Stimulated activated CD4-positive, alpha-beta T cell treated with anti-CD3 and anti-CD28 coated beads, Interleukin-4, amount 100 ng/mL, for 1 hour (primary cell): ENCODE data around the gene CRACR2B.

Experiments used
- DNase-seq: peaks from one replicate; pipeline ENCODE4 v3.0.0-alpha.2; 2020

CRACR2B gene

DNA sequence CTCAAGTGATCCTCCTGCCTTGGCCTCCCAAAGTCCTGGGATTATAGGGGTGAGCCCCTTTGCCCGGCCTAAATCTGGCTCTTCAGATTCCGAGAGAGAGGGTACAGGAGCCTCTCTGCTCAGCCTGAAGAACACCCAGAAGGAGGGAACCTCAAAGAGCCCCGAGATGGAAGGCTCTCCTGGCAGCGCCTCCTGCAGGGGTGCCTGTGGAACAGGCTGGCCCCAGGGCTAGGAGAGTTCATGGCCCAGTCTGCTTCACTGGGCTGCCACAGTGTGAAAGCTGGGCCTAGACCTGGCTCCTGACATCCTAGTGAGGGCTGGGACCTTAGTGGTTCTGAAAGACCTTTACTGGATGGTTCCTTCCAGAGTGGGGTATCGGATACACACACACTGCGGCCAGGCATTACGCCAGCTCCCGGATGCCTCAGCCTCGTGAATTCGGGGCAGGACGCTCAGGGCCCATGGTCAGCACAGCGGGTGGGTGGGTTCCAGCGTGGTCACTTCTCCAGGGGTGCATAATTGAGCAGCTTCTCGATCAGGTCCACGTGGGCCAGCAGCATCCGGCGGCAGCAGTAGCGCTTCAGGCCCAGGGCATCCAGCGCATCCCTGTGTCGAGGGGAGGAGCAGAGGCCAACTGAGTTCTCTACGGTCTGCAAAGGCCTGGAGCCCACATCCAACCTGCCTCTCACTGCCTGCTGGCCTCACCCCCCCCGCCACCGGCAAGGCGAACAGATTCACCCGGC, 12.3 kb downstream of the CRACR2B start:
- no peak for DNase-seq

GRCh38 chr11:841981-842369, 14.3 kb downstream of the CRACR2B start:
- no peak for DNase-seq

DNA sequence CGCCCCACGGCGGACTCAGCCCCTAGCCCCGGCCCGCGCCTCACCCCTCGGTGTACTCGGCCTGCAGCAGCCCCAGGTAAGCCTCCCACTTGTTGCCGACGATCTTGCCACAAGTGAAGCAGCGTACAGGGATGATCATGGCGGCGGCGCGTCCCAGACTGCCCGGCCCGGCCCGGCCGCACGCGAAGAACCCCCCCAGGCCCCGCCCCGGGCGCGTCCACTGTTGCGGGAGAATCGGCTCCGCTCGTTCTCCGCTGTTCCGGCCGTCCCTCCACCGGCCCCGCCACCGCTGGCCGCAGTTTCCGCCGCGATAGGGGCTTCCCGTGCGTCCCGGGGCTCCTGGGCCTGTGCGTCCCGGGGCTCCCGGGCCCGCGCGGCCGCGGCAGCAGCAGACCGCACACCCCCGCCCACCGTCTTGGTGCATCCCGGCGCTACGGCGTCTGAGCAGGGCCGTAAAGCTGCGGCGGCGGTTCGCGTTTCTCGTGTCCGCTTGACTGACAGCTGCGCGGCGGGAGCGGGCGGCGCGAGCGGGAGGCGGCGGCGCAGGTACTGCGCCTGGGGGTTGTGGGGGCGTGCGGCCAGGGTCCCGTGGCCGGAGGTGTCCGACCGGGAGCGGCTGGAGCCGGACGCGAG, 14.8 kb downstream of the CRACR2B start, which contains the start of the genes POLR2L and TSPAN4:
TSS of gene POLR2L (minus strand) at position 160 of the 633 bp plus-strand sequence. CDS start at position 139, 21 bp downstream.
TSS of gene TSPAN4 (plus strand) at position 483 of the 633 bp plus-strand sequence. CDS start 7,453 bp downstream, outside the sequence.
- peak; percentile 92 for DNase-seq

DNA sequence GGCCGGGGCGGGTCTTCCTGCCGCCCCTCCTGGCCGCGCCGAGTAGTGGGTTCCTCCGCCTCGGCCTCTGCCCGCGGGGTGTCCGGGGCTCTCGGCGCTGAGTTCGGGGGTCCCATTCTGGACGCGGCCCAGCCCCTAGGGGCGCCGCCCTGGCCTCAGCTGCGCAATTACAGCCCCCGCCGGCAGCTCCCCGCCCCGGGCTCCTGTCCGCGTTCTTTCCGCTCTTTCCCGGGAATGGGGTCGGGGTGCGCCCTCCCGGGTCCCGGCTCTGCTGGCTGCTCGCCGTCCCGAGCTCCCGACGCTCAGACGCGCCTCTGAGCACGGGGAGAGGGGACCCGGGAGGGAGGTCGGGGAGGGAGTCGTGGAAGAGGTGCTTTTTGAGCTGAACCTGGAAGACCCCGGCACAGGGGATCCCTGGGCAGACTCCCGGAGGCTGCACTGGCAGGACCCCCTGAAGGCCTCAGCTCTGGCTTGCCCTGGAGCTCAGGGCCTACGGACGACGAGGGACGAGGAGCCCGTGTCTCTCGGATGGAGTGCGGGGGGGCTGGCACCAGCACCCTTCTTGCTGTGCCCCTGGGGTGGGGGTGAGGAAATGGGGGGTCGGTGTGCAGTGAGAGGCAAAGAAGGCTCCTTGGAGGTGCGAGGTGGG, 15.5 kb downstream of the CRACR2B start:
- no peak for DNase-seq

- DNase-seq, result no peak
These were observed 16.3 kb downstream of the CRACR2B start for GRCh38 chr11:843818-844692.

GRCh38 chr11:844693-845644, 17.2 kb downstream of the CRACR2B start:
- no peak for DNase-seq

DNA sequence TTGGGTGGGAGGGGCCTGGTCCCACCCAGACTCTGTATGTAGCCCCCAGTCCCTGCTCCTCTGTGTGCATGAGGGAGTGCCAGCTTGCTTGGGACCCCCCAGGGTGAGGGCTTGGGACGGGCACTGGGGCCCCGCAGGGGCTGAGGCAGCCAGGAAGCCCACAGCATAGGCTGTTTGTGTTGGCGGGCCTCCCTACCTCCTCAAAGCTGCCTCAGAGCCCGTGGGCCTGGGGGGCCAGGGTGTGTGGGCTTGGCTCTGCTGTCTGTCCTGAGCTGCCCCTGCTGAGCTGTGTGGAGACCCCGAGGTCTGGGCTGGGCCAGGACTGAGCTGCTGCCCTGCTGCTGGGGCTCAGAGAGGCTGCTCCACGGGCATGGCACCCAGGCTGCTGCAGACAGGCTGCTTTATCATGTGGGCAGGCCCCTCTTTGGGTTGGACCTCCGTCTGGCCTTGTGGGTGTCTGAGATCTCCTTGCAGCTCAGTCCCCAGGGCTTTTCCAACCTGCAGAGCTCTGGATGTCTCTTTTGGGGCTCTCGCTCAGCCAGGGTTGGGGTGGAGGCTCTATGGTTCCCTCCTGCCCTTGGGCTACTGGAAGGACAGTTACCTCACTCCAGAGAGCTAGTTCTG, 18.3 kb downstream of the CRACR2B start:
- no peak for DNase-seq

GRCh38 chr11:846496-847098, 18.9 kb downstream of the CRACR2B start:
- no peak for DNase-seq

- no peak for DNase-seq
These were observed 20.2 kb downstream of the CRACR2B start for GRCh38 chr11:847876-848275.

GRCh38 chr11:848380-848931, 20.7 kb downstream of the CRACR2B start:
- DNase-seq, result peak; percentile 68

DNA sequence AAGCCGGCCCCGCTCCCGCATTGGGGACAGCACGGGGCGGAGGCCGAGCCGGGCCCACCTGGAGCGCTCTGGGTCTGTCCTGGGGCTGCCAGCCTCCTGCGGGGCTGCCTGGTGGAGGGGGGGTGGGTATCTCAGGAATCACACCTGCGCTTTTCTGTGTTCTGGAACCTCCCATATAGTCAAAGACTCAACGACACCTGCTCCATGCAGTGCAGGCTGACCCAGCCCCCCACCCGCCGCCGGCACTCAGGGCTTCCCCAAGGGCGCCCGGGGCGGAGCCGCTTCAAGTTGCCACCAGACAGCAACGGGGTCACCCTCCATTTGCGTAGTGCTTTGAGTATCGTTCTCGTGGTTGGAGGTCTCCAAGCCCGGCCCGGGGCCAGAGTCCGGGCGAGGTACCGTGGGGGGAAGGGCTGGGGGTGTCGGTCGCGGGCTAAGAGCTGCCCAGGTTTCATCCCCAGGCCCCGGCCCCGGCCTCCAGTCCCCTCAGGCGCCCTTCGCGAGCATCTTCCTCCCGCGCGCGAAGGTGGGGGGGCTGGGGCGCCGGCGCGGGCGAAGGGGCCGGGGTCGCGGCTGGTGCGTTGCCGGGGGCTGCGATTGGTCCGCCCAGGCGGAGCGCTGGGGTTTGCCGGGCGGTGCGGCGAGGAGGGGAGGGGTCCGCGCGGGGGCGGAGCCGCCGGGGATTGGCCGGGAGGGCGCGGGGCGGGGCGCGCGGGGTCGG, 21.5 kb downstream of the CRACR2B start:
- DNase-seq, result peak; percentile 58

DNA sequence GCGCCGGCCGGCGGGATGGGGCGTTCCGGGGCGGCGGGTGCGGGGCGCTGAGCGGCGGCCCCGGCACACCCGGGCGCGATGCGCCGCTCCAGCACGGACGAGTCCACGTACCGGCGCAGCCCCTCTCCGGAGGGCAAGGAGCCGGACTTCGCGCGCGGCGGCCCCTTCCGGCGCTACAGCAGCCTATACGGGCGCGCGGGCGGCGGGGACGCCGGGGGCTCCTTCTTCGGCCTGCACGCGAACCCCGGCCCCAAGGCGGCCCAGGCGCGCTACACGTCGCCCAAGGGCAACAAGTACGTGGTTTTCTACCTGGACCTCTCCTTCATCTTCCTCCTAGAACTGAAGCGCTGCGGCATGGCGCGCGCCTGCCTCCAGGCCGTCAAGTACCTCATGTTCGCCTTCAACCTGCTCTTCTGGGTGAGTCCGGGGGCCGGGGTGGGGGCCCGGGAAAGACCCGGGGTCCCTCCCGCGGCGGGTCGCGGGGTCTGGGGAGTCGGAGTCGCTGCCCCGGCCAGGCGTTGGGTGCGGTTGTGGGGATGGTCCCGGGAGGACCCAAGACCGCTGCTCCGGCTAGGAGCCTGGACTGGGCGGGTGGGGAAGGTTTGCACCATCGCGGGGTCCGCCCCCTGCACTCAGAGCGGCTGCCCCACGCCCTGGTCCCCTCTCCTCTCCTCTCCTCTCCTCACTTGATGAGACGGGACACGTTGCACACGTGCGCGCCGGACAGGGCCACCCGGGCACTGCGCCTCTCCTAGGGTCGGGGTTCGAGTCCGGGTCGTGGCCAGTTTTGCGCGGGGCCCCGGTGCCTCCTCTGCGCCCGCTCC, 22.4 kb downstream of the CRACR2B start:
- DNase-seq, result no peak

DNA sequence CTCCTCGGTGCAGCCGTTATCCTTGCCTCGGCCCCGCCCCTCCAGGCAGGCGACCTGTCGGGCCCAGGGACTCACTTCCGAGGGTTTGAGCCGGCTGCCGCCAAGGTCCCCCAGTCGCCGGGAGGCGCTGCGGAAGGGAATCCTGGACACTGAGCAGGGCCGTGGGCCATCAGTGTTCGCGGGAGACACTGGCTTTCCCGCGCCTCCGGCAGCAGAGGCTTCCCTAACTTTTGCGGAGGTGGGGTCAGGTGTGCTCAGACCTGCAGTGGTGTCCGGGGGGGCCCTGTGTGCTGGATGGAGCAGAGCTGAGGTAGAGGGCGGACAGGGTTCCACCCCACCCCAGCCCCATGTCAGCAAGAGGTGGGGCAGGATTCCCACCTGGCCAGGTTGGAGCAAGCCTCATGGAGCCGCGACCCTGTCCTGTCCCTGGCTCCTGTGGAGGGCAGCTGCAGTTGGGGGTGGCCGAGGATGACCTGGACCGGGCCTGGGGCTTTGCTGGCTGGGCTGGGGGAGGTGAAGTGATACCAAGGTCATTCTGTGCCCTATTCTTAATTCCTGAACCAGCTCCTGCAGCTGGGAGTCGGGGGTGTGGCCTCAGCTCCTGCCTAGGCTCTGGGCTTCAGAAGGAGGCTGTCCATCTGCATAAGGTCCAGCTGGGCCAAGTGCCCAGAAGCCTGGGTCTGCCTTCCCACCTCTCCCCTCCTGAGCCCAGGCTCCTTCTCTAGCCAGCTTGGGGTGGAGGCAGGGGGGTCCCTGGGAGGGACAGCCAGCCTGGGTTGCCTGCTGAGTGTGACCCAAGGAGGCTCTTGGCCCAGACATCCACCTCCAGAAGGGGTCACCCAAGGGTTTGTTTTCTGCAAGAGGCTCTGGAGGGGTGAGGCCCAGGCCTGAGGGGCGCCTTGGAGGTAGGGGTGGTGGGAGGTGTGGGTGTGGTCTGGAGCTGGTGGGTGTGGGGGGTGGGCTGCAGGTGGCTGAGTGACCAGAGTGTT, 23.4 kb downstream of the CRACR2B start:
- DNase-seq, result no peak

DNA sequence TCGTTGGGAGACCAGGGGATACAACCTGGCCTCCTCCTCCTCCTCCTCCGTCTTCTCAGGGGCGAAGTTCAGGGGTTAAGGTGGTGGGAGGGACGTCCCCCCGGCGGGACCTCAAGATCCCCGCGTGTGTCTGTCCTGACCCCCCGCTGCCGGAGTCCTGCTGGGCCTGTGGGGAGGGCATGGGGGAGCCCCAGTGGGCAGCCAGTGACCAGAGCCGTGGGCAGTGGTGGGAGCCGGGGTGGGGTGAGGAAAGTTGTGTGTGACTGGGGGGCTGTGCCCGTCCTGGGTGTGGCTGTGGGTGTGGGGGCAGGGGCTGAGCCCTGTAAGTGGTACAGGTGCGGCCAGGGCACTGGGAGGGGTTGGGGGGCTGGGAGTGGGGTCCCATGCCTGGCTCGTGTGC, 25.0 kb downstream of the CRACR2B start:
- no peak for DNase-seq

DNA sequence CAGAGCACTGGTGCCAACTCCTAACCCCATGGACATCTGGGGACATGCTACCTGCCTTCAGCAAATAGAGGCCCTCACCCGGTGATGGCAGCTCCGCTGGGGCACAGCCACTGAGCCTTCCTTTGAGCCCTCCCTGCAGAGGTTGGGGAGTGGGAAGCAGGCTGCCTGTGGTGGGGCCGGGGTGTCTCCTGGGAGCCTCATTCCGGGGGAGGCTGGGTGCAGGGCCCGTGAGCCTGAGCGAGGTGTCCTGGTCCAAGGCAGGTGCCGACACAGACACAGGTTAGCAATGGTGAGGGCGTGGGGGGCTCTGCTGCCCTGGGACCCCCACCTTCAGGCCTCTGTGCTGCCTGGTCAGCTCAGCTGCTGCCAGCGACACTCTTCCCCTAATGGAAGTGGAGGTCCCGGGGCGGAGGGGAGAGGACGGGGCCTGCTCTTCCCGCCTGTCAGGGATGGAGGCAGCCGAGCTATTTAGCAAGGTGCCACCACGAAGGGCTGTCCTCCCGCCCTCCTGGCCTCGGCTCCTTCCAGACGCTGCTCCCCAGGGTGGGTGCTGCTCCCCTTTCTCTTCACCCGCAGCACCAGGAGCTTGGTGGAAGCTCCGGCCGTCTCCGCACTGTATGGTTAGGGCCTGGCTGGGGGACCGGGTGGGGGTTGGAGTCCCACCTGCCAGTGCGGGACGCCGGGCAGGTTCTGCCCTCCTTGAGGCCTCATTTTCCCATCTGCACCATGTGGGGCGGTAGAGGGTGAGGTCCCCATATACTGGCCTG, 26.1 kb downstream of the CRACR2B start:
- no peak for DNase-seq

- no peak for DNase-seq
These were observed 27.0 kb downstream of the CRACR2B start for GRCh38 chr11:854601-855329.
